ENCODE measurements around the gene PPIL6.

The PPIL6 gene

GRCh38 chr6:109449064-109449794 is 8.8 kb upstream of the PPIL6 start:
- no peak for DNase-seq

- no peak for DNase-seq
These were observed 8.2 kb upstream of the PPIL6 start for GRCh38 chr6:109448615-109449014.

- DNase-seq, result no peak
These were observed 7.6 kb upstream of the PPIL6 start for GRCh38 chr6:109447878-109448555.

GRCh38 chr6:109447087-109447486 is 6.7 kb upstream of the PPIL6 start:
- no peak for DNase-seq

GRCh38 chr6:109446541-109446940 is 6.1 kb upstream of the PPIL6 start:
- DNase-seq, result no peak

- DNase-seq, result no peak
These were observed 5.6 kb upstream of the PPIL6 start for GRCh38 chr6:109446072-109446471.

- no peak for DNase-seq
These were observed 5.0 kb upstream of the PPIL6 start for GRCh38 chr6:109445382-109445781.

GRCh38 chr6:109443425-109443950 is 3.1 kb upstream of the PPIL6 start:
- DNase-seq, result no peak

GRCh38 chr6:109442393-109442924 is 2.0 kb upstream of the PPIL6 start:
- DNase-seq, result no peak

- DNase-seq, result no peak
These were observed 815 bp upstream of the PPIL6 start for GRCh38 chr6:109441069-109441816.

GRCh38 chr6:109436041-109436440 is 4.4 kb downstream of the PPIL6 start:
- no peak for DNase-seq

GRCh38 chr6:109434456-109434855 is 6.0 kb downstream of the PPIL6 start:
- no peak for DNase-seq

GRCh38 chr6:109429496-109429895 is 10.9 kb downstream of the PPIL6 start:
- DNase-seq, result no peak

GRCh38 chr6:109428889-109429477 is 11.4 kb downstream of the PPIL6 start:
- no peak for DNase-seq

GRCh38 chr6:109424946-109425345 is 15.5 kb downstream of the PPIL6 start:
- no peak for DNase-seq

- no peak for DNase-seq
These were observed 19.2 kb downstream of the PPIL6 start for GRCh38 chr6:109421184-109421583.

- no peak for DNase-seq
These were observed 19.7 kb downstream of the PPIL6 start for GRCh38 chr6:109420751-109421150.

GRCh38 chr6:109417646-109418045 is 22.8 kb downstream of the PPIL6 start:
- DNase-seq, result no peak

- no peak for DNase-seq
These were observed 29.4 kb downstream of the PPIL6 start for GRCh38 chr6:109411034-109411433.

GRCh38 chr6:109406196-109406595 is 34.2 kb downstream of the PPIL6 start:
- DNase-seq, result no peak

GRCh38 chr6:109397020-109397419 is 43.4 kb downstream of the PPIL6 start:
- DNase-seq, result no peak

GRCh38 chr6:109396046-109396718 is 44.2 kb downstream of the PPIL6 start:
- DNase-seq, result no peak
